ENCODE measurements around the gene MYO5B. TPM values are rescaled to one million over a fixed set of nuclear protein-coding genes. Genes with fewer than 3 reads are reported as not detected.
"Not testable (repeated sequence)": the region's sequence is repeated elsewhere in the genome, so short reads cannot be mapped to it uniquely, and the experiment has no call there.

The MYO5B gene
- total RNA-seq, 4 donors from 2014 or later = 53.1 to 74.8 (median 55.2) TPM

GRCh38 chr18:49795612-49796552 lies 399.1 kb downstream of the MYO5B start:
- intact Hi-C loops (cut with DNase I; ENCODE audit: low total_unique reads) = no loop called here
- 88 to 91% methylated on average over 7 of the region's 7 CpGs for whole genome bisulfite sequencing, 2 donors
- no peak for TF ChIP-seq POLR2A (IDR thresholded peaks at IDR 0.05)
- no peak for TF ChIP-seq CTCF (IDR thresholded peaks at IDR 0.05)
- no peak overlapping the region for H3K4me3 ChIP-seq (ENCODE audit: low read depth, poor library complexity, severe bottlenecking)
- no peak for DNase-seq (ENCODE audit: low spot score in 2 of 2)

- no peak overlapping the region for H3K4me3 ChIP-seq (ENCODE audit: low read depth, poor library complexity, severe bottlenecking)
- no peak for DNase-seq (ENCODE audit: low spot score in 2 of 2)
- WGBS, 2 donors = 72 to 86% methylated on average over 3 of the region's 3 CpGs
Observed at GRCh38 chr18:49794743-49795142, 400.2 kb downstream of the MYO5B start.

GRCh38 chr18:49789560-49790134 lies 405.3 kb downstream of the MYO5B start:
- H3K4me3 ChIP-seq (ENCODE audit: low read depth, poor library complexity, severe bottlenecking) = not testable (repeated sequence)

More at GRCh38 chr18:49794743-49795142, 400.2 kb downstream of the MYO5B start:
- intact Hi-C loops (cut with DNase I; ENCODE audit: low total_unique reads) = no loop called here
- TF ChIP-seq POLR2A (IDR thresholded peaks at IDR 0.05) = no peak

GRCh38 chr18:49788327-49788898 lies 406.5 kb downstream of the MYO5B start:
- no peak overlapping the region for H3K4me3 ChIP-seq (ENCODE audit: low read depth, poor library complexity, severe bottlenecking)

More at GRCh38 chr18:49789560-49790134, 405.3 kb downstream of the MYO5B start:
- intact Hi-C loops (cut with DNase I; ENCODE audit: low total_unique reads); DNase-seq (ENCODE audit: low spot score in 2 of 2): not testable (repeated sequence)
- WGBS, 2 donors = 87 to 92% methylated on average over 8 of the region's 8 CpGs

GRCh38 chr18:49786019-49786720 lies 408.8 kb downstream of the MYO5B start:
- intact Hi-C loops (cut with DNase I; ENCODE audit: low total_unique reads) = no loop called here
- H3K4me3 ChIP-seq (ENCODE audit: low read depth, poor library complexity, severe bottlenecking) = no peak overlapping the region
- WGBS, 2 donors = 84 to 89% methylated on average over 1 of the region's 1 CpG
- no peak for DNase-seq (ENCODE audit: low spot score in 2 of 2)
- no peak for TF ChIP-seq CTCF (IDR thresholded peaks at IDR 0.05)
- no peak for TF ChIP-seq POLR2A (IDR thresholded peaks at IDR 0.05)

More at GRCh38 chr18:49788327-49788898, 406.5 kb downstream of the MYO5B start:
- WGBS, 2 donors = 75 to 82% methylated on average over 5 of the region's 5 CpGs
- TF ChIP-seq CTCF (IDR thresholded peaks at IDR 0.05) (no peak), POLR2A (IDR thresholded peaks at IDR 0.05) (no peak)
- DNase-seq (ENCODE audit: low spot score in 2 of 2) = no peak
- intact Hi-C loops (cut with DNase I; ENCODE audit: low total_unique reads) = no loop called here

- no peak overlapping the region for H3K4me3 ChIP-seq (ENCODE audit: low read depth, poor library complexity, severe bottlenecking)
- intact Hi-C loops (cut with DNase I; ENCODE audit: low total_unique reads) = no loop called here
- TF ChIP-seq POLR2A (IDR thresholded peaks at IDR 0.05) (no peak), CTCF (IDR thresholded peaks at IDR 0.05) (no peak)
- 73 to 80% methylated on average over 1 of the region's 1 CpG for WGBS, 2 donors
- DNase-seq (ENCODE audit: low spot score in 2 of 2) = no peak
Observed at GRCh38 chr18:49784427-49785185, 410.3 kb downstream of the MYO5B start.

GRCh38 chr18:49783631-49784030 lies 411.3 kb downstream of the MYO5B start:
- 96 to 97% methylated on average over 3 of the region's 3 CpGs for WGBS, 2 donors
- H3K4me3 ChIP-seq (ENCODE audit: low read depth, poor library complexity, severe bottlenecking); intact Hi-C loops (cut with DNase I; ENCODE audit: low total_unique reads); DNase-seq (ENCODE audit: low spot score in 2 of 2): not testable (repeated sequence)

All from lower leg skin (tissue), 4 donors.